GM18868 (cell line): ENCODE measurements around the gene RNF149.
"Not testable (repeated sequence)": the region's sequence is repeated elsewhere in the genome, so short reads cannot be mapped to it uniquely, and the experiment has no call there.

ENCODE experiments used
- ATAC-seq: cut with Tn5 transposase; IDR thresholded peaks from one replicate; pipeline ENCODE4 v1.9.1; 2021; ENCODE audit warnings: mild to moderate bottlenecking, moderate library complexity; ENCODE audit not compliant: unreplicated experiment

RNF149 gene

DNA sequence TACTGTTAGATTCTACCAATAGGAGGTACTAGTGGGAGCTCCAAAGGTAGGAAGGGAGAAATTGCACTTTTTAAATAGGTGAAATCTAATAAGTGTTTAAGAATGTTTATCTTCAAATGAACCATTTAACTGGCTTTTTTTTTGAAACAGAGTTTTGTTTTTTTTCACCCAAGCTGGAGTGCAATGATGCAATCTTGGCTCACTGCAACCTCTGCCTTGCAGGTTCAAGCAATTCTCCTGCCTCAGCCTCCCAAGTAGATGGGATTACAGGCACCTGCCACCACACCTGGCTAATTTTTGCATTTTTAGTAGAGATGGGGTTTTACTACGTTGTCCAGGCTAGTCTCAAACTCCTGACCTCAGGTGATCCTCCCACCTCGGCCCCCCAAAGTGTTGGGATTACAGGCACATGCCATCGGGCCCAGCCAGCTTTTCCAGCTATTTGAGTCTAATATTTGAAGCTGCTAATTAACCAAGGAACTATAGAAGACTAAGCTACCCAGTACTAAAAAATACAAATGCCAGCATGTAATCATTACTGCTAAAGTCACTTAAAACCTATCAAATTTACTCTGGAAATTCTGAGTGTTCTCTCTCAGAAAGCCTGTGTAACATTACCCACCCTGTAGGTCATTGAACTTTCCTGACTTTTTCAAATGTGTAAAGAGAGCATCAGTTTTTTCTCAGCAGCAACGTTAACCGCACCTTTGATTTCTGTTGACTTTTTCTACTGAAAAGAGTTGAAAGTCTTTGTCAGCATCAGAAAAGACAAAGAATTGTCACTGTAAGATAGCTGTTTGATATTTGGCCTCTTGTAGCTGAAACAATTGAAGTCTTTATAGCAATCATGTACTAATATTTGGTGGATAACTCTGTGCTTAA, 24.6 kb upstream of the RNF149 start:
- ATAC-seq: no peak

DNA sequence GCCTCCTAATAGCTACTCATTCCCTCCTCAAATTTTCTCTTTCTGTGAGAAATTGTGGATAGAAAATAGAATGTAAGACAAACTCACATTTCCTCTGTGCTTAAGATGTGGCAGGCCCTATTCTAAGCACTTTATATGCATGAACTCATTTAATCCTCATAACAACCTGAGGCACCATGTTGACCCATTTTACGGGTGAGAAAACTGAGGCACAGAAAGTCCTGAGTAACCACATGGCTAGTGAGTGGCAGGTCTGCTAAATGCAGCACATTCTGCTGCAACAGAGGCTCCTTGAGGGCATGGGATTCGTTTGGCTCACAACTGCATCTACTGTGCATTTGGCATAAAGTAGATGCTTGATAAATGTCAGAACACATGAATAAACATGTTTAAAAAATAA, 22.7 kb upstream of the RNF149 start:
- no peak for ATAC-seq

DNA sequence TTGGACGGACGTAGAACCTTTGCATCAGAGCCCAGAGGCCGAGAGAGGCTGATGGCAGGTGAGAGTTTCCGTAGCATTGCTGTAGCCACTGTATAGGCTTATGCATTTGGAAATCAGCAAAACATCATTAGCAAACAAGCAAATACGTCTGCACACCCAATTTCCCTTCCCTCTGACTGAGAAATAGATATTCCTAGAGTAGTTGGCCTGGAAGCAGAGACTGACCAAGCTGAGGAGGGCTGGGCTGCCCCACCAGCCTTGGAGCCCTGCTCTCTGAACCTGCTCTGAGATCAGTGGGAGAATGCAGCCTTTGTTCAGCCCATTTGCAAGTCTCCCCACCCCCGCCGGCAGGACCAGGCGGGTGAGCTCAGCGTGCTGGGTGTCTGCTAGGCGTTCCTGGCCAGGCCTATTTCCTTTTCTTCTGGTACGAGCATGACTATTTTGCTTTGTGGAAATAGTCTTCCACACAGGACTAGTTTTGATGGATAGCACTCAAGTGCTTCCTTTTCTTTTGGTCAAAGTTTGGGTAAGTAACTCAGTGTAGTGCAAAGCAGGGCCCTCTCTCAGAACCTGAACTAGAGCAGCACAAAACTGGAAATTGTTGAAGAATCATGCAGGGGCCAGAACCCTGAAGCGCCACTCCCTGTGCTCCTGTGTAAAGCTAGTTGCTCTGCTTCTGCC, 21.9 kb upstream of the RNF149 start:
- ATAC-seq: no peak

DNA sequence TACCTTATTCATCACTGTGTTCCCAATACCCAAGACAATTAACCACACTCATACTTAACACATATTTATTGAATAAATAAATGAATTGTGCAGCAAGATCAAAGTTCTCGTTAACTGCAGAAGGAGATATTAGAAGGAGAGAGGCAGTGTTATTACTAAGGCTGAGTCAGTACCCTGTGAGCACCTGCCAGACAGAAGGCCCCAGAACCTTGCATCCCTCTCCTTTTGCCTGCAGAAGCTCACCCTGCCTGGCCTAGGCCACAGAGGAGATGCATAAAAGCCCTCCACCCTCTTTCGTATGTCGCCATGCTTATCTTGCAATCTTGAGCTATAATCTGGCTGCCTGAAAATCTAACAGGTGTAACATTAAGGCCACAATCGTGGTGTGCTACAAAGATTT, 20.5 kb upstream of the RNF149 start:
- no peak for ATAC-seq

DNA sequence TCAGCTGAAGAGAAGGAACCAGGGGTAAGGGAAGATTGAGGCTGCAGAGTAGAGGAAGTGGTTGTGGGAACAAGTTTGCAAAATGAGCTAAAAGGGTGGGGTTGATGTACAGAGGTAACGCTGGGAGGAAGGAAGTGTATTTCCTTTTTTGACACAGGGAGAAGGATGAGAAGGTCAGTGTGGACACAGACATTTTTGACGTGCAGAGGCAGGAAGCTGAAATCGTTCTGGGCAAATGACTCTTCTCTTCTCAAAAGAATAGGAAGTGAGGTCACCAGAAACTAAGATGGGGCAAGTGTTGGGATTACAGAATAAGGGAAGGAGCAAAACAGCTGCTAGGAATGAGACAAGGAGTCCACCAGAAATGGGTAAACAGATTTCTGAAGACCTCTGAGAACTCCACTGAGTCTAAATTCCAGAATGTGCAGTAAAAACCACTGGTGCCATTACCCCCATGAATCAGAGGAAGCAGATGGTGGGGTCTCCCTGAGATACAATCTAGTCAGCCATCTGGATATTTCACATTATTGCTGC, 20.0 kb upstream of the RNF149 start:
- no peak for ATAC-seq

DNA sequence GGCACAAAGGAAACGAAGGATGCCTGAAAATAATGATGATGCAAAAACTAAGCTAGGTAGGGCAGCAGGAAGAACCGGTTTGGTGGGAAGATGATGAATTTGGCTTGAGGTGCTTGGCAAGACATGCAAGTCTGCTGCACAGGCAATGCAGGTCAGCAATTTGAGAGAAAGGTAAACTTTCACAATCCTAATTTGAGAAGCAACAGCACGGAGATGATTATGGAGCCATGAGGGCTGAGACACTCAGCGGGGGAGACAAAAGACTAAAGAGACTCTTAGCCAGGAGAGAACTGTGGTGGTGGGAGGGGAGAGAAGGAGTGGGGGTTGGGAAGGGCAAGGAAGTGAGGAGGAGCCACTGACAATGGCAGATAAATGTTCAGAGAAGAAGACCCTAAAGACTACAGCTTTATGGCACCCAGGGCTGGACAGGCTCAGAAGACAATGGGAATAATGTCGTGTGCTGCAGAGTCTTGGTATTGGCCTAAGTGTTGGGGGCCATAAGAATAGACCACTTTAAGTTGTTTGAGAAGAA, 19.4 kb upstream of the RNF149 start:
- ATAC-seq: no peak

DNA sequence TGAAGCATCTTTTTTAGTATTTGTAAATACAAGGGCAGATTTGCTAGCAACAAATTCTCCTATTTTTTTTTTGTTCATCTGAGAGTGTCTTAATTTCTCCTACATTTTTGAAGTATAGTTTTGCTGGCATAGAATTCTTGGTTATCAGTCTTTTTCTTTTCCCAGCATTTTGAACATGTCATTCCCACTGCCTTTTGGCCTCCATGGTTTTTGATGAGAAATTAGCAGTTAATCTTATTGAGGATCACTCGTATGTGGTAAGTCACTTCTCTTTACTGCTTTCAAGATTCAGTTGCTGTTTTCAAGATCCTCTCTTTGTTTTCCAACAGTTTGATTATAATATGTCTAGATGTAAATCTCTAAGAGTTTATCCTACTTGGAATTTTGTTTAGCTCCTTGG, 16.9 kb upstream of the RNF149 start:
- no peak for ATAC-seq

DNA sequence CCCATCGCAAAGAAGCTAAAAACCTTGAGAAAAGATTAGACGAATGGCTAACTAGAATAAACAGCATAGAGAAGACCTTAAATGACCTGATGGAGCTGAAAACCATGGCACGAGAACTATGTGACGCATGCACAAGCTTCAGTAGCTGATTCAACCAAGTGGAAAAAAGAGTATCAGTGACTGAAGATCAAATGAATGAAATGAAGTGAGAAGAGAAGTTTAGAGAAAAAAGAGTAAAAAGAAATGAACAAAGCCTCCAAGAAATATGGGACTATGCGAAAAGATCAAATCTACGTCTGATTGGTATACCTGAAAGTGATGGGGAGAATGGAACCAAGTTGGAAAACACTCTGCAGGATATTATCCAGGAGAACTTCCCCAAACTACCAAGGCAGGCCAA, 8.1 kb upstream of the RNF149 start:
- ATAC-seq: not testable (repeated sequence)

DNA sequence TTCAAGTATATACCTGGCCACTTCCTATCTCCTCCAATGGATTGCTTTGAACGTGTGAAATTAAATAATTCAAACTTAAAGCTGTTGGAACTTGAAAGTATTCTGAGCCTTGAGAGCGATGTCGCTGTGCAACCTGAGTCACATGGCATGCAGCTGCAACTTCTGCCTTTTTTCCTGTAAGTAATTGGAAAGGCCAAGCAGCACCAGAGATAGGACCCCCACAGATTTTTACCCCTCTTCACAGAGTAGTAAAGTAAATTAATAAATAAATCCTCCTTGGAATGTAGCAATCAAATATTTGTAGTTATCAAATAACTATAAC, 3.2 kb upstream of the RNF149 start:
- no peak for ATAC-seq

DNA sequence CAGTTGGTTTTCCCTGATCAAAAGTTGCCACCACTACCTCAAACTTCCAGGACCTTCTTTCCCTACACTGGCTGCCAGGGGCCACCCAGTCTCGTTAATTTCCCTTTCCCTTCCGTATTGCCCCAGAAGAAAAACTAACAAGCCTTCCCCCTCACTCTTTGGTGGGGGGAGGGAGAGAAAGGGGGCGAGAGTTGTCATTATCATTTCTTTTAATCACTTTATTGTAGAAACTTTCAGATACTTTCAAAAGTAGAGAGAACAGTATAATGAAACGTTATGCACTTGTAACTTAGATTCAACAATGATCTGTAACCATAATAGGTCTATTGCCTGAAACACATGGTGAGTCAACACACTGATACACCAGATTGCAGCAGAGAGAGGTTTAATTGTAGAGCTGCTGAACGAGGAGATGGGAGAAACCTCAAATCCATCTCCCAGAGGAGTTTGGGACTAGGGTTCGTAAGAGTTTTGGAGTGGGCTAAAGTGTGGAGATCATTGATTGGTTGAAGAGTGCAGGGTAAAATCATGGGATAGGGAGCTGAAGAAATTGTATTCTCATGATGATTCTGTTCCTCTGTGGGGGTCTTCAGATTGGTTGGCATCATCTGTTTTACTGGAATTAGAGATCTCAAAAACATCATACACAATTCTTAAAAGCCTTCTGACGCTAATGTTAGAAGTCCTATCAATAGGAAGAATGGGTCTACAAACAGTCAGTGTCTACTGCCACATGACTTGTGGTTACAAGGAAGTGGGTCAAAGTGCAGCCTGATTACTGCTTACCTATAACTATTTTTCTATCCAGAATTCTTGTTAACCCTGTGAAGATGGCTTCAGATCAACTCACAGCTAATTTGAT, 2.6 kb upstream of the RNF149 start:
- no peak for ATAC-seq

DNA sequence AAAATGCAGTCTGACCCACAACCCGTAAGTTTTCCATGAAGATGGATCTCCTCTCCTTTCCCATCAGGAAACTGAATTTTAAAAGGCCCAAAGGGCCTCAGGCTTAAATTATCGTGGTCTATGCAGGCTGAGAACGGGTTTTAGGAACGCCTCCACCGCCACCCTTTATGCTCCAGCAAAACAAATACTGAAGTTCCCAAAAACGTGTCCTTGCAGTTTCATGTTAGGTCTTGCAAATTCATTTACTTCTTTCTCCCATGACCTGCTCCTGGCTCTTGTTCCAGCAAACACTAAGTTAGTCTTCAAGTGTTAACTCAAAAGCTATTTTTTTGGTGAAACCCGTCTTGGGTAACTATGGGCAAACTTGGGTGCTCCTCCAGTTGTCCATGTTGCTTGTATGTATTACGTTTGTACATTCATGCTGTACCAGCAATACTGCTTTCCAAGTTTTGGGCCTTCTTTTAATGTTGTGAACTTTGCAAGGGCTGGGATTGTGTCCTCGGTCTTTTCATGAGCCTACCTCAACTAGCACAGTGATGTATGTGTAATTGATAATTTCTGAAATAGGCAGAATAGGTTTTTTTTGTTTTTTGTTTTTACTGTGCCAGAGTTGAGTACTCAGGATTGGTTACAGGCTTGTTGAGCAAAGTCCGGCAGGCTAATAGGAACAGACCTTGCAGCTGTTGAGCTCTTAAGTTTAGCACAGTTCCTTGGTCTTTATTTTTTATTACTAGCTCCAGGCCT, 1.8 kb upstream of the RNF149 start:
- no peak for ATAC-seq

DNA sequence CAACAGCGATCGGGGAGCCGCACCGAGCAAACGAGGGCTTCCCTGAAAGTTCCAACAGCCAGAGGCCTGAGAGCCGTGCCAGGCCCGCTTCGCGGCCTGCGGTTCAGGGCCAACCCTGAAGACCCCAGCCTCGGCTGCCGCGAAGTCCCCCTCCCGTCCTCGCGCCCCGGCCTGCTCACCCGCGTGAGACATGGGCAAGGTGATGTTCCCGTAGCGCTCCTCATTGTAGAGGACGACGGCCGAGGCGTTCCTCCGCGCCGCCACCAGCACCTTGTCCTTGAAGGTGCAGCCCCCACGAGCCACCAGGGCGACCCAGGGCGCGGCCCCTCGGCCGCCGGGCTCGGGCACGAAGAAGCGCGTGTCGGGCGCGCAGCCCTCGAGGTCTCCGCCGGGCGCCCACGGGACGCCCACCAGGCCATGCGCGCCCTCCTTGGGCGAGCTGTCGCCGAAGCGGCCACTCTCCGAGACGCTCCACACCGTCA, 510 bp downstream of the RNF149 start:
- ATAC-seq: peak; percentile 5

DNA sequence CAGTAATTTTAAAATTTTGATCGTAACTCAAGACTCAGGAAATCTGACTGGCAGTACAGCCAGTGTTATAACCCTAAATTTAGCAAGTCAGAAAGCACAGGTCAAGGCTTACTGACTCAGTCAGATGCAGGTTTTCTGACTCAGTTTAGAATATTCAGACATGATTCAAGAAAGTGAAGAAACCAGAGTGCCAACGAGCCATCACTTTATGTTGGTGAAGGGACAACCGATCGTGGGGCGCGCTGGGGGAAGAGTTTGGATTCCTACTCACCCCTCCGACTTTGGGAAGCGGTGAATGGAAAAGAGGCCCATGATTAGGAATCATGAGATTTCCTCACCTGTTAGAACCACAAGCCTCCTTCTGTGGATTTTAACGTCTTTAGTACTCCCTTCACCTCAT, 998 bp downstream of the RNF149 start:
- no peak for ATAC-seq

DNA sequence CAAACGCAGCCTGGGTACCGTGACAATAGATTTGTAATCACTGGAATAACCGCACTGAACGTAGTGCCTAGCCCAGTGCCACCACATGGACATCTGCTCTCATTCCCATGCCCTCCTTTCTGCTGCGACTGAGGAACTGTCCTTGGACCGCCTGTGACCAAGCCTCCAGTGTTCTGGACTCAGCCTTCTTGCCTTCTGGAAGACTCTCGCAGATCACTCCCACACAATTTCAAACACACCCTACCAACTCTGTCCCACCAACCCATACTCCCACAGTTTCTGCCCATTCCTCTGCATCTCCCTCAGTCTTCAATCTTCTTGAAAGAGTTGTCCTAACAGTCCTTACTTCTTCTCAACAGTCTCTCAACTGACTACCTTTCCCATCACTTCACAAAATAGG, 2.1 kb downstream of the RNF149 start:
- peak; percentile 3 for ATAC-seq

DNA sequence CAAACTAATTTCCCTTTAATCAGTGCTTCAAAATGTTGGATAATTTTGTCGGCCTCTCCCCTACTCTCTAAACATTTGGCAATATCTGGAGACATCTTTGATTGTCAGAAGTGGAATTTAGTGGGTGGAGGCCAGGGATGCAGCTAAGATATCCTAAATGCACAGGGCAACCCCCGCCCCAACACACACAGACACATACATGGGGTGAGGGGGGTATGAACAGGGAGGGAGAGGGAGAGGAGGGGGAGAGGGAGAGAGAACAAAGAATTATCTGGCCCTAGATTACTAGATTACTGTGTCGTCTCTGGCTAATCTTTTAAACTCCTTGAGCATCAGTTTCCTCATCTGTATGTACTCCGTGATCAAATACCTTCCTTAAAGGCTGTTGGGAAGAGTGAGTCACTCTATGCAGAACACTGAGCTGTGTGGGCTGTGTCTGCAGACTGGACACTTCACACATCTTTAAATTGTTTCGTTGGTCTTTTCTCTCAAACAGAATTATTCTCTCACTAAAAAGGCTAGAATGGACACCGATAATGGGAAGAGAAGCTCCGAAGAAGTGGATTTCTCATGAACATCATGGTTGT, 2.9 kb downstream of the RNF149 start:
- no peak for ATAC-seq

DNA sequence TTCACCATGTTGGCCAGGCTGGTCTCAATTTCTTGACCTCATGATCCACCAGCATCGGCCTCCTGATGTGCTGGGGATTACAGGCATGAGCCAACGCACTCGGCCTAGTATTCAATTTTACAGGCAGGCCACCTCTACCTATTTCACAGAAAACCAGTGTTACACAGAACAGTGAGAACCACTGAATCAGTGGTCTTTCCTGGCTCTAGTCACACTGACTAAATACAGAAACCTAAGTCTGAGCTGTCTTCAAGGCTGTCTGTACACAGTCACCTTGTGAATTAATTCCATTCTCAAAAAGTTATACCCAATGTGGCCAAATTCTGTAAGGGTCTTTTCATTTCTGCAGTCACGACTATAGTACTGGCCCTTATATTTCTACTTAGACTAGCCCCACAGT, 3.5 kb downstream of the RNF149 start:
- no peak for ATAC-seq

DNA sequence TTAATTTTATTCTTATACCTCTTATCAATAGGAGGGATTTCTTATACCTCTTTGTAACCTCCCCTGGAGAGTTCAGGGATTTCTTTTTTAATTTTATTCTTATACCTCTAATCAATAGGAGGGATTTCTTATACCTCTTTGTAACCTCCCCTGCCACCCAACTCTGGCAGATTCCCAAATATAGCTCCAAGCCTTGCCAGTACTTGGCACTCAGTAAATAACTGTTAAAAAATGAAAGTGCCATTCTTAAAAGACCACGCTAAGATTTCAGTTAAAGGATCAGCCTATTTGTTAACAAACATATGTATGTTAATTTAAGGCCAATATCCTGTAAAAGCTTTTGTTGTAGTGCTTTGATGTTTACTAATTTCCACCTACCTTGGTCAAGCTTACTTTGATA, 4.8 kb downstream of the RNF149 start:
- ATAC-seq: no peak

DNA sequence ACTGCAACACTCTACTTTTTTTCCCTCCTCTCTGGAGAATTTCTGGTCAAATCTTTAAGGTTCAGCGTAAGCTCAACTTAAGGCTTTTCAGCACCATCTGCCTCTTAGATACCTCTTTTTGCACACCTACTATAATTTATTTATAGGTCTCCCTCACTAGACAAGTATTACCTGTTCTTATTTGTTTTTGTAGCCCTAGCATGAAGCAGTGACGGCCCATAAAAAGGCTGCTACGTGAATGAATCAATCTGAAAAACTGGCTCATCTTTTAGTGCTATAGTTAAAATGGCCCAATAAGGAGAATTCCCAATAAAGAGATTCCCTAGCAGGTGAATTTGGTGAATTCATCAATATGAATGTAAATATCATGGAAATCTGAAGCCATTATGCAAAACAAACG, 6.5 kb downstream of the RNF149 start:
- ATAC-seq: no peak

DNA sequence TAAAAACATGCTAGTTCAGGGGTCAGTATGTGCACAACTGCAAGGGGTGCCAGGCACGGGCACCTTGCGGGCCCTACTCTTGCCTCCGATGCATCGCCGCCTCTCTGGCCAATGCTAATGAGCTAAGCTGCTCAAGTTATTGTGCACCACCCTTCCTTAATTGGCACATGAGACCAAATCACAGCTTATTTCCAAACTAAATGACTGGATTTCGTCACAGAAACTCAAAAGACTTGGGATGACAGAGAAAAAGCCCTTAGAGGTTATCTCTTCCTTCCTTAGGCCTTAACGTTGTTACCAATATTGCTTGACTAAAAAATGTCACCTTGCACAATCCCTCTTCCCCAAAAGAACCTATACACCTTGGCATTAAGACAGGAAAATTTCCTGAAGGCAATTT, 7.7 kb downstream of the RNF149 start:
- ATAC-seq: no peak

DNA sequence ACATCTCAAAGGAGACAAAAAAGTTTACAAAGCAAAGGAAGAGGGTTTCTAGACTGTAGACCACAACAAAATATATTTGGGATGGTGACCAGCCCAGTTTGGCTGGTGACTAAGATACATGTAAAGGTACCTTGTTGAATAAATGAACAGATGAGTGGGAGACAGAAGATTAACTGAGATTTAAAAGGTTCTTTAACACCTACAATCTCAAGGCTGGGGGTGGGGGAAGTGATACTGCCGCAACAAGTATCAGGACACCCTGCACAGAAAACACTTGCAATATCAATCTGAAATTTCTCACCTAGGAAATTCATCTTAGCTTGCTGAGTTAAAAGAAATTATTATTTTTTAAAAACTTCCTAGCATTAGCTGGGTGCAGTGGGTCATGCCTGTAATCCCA, 8.3 kb downstream of the RNF149 start:
- no peak for ATAC-seq
